ENCODE measurements around the gene ANKS1B.

Gene ANKS1B

GRCh38 chr12:99935608-99936007, 49.1 kb downstream of the ANKS1B start:
- Histone ChIP-seq H3K27ac (no peak overlapping the region), H3K36me3 (no peaks in the 10 kb centered on the region), H3K27me3 (ENCODE audit: insufficient read depth, low read depth, severe bottlenecking) (no peaks in the 10 kb centered on the region), H3K9me3 (ENCODE audit: severe bottlenecking) (no peaks in the 10 kb centered on the region), H3K4me3 (ENCODE audit: low read depth, low read length) (no peak overlapping the region)
- TF ChIP-seq CTCF (IDR thresholded peaks at IDR 0.05; ENCODE audit: low read depth, low read length), result no peak
- DNase-seq, result no peak

GRCh38 chr12:99926511-99927169, 58.1 kb downstream of the ANKS1B start:
- Histone ChIP-seq H3K27ac (no peak overlapping the region), H3K9me3 (ENCODE audit: severe bottlenecking) (no peaks in the 10 kb centered on the region)
- no peak for TF ChIP-seq CTCF (IDR thresholded peaks at IDR 0.05; ENCODE audit: low read depth, low read length)

GRCh38 chr12:99920353-99920960, 64.3 kb downstream of the ANKS1B start:
- Histone ChIP-seq H3K27me3 (ENCODE audit: insufficient read depth, low read depth, severe bottlenecking) (no peaks in the 10 kb centered on the region), H3K27ac (peak overlapping the region; percentile 61), H3K4me3 (ENCODE audit: low read depth, low read length) (no peak overlapping the region), H3K36me3 (no peaks in the 10 kb centered on the region), H3K9me3 (ENCODE audit: severe bottlenecking) (no peaks in the 10 kb centered on the region)
- DNase-seq, result peak; percentile 63
- peak; percentile 38 for TF ChIP-seq CTCF (IDR thresholded peaks at IDR 0.05; ENCODE audit: low read depth, low read length)

More at GRCh38 chr12:99926511-99927169, 58.1 kb downstream of the ANKS1B start:
- no peaks in the 10 kb centered on the region for H3K36me3 ChIP-seq
- H3K4me3 ChIP-seq (ENCODE audit: low read depth, low read length), result no peak overlapping the region
- no peak for DNase-seq
- no peaks in the 10 kb centered on the region for H3K27me3 ChIP-seq (ENCODE audit: insufficient read depth, low read depth, severe bottlenecking)

GRCh38 chr12:99917711-99918402, 66.9 kb downstream of the ANKS1B start:
- Histone ChIP-seq H3K36me3 (no peaks in the 10 kb centered on the region), H3K4me3 (ENCODE audit: low read depth, low read length) (no peak overlapping the region)

GRCh38 chr12:99916555-99916954, 68.2 kb downstream of the ANKS1B start:
- no peak for DNase-seq
- Histone ChIP-seq H3K27me3 (ENCODE audit: insufficient read depth, low read depth, severe bottlenecking) (no peaks in the 10 kb centered on the region), H3K9me3 (ENCODE audit: severe bottlenecking) (no peaks in the 10 kb centered on the region), H3K36me3 (no peaks in the 10 kb centered on the region), H3K4me3 (ENCODE audit: low read depth, low read length) (no peak overlapping the region), H3K27ac (no peak overlapping the region)
- no peak for TF ChIP-seq CTCF (IDR thresholded peaks at IDR 0.05; ENCODE audit: low read depth, low read length)

More at GRCh38 chr12:99917711-99918402, 66.9 kb downstream of the ANKS1B start:
- Histone ChIP-seq H3K27ac (no peak overlapping the region), H3K9me3 (ENCODE audit: severe bottlenecking) (no peaks in the 10 kb centered on the region), H3K27me3 (ENCODE audit: insufficient read depth, low read depth, severe bottlenecking) (no peaks in the 10 kb centered on the region)
- DNase-seq, result no peak
- no peak for TF ChIP-seq CTCF (IDR thresholded peaks at IDR 0.05; ENCODE audit: low read depth, low read length)
